GM10266 (cell line): ENCODE data around the gene POU5F2.

Experiments used
- DNase-seq: peaks from one replicate; pipeline ENCODE4 v3.0.0; 2012; ENCODE audit errors: extremely low spot score
- CTCF ChIP-seq: IDR thresholded peaks from 2 replicates; pipeline ENCODE4 v1.5.1; 2012; ENCODE audit warnings: mild to moderate bottlenecking, low read depth; ENCODE audit not compliant: control insufficient read depth, insufficient read depth; ENCODE audit errors: missing control alignments

The POU5F2 gene

DNA sequence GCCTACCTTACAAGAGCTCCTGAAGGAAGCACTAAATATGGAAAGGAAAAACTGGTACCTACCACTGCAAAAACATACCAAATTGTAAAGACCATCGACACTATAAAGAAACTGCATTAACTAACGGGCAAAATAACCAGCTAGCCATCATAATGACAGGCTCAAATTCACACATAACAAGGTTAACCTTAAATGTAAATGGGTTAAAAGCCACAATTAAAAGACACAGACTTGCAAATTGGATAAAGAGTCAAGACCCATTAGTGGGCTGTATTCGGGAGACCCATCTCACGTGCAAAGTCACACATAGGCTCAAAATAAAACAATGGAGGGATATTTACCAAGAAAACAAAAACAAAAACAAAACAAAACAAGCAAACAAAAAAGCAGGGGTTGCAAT lies 49.4 kb downstream of the POU5F2 start:
- DNase-seq, result no peak
- no peak for TF ChIP-seq CTCF
